Stromal cell of bone marrow (primary cell): ENCODE measurements around the gene CLEC2L.

Experiments used
- DNase-seq: peaks from one replicate; pipeline ENCODE4 v3.0.0-alpha.2; 2012; ENCODE audit warnings: low read depth

The CLEC2L gene

DNA sequence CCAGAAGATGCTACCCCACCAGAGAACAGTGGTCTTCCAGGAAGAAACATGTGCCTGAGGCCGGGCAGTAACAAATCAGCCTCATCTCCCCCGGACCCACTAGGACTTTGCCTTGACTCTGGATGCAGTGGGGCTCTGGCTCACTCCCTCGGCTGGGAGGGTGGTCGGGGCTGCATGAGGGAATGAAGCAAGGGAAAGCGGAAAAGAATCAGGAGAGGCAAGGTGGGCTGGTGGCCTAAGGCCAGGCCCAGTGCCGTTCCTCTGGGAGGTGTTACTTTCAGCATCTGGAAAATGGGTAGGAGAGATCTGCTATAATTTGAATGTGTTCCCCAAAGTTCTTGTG, 51.8 kb downstream of the CLEC2L start:
- no peak for DNase-seq

DNA sequence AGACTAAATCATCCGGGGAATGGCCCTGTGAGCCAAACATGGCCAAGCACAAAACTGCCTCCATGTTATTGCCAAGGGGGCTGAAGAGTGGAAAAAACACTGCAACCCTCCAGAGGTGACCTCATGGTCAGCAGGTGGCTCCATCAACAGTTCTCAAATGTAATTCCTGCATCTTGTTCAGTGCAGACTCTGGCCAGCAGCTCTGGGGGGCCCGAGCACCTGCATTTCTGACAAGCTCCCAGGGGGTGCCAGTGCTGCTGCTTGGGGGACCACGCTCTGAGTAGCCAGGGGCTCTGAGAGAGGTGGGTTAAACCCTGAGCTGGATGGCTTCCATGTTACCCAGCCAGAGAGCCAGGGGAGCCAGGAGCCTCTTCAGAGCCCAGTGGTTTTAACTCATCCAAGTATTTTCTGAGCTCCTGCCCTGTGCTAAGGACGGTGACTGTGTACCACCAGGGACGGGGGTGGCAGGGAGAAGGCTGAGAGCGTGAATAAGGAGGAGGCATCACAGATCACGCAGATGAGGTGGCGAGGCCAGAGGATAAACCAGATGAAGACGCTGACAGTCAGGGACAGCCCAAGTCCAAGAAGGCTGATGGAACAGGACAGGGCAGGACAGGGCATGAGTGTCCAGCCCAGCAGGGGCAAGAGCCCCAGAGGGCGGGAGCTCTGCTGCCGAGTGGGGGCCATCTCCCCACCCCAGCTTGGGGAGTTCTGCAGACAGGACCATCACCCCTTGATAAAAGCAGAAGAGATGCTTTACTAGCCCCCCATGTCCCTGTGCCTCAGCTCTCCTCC, 52.9 kb downstream of the CLEC2L start:
- DNase-seq, result no peak

DNA sequence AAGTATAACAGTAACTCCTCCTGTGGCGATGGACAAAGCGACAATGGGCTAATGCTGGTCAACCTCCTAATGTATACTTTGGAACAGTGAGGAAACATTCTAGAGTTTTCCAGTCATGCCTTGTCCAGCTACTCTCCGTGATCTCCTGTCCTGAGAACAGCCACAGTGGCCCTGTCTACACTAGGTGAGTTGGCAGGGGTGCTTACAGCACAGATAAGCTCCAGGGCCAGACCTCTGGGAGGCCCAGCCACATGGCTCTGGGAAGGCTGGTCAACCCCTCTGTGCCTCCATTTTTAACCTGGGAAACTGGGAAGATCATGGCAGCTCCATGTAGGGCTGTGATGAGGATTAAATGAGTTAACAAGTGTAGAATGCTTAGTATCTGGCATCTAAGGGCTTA, 57.0 kb downstream of the CLEC2L start:
- no peak for DNase-seq

DNA sequence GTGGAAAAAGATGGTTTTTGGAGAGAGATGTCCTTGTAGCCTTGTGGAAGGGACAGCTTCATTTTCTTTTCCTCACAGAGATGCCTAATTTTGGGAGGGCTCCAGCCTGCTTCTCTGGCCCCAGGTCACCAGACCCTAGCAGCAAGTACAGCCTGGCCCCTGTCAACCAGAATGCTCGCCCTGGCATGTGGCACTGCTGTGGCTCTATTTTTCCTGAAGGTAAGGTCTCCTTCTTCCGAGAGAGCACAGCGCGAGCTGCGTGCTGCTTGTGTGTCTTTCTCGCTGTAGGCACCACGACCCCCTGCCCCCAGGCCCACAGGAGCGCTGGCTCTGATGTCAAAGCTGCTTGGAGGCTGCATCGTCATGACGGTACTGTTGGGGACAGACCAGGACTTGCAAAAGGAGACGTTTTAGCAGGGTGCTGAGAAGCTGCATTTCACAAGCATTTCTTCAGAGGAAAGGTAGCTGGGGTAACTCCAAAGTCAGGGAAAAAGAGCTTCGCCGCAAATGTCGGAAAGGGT, 58.7 kb downstream of the CLEC2L start:
- DNase-seq, result no peak

DNA sequence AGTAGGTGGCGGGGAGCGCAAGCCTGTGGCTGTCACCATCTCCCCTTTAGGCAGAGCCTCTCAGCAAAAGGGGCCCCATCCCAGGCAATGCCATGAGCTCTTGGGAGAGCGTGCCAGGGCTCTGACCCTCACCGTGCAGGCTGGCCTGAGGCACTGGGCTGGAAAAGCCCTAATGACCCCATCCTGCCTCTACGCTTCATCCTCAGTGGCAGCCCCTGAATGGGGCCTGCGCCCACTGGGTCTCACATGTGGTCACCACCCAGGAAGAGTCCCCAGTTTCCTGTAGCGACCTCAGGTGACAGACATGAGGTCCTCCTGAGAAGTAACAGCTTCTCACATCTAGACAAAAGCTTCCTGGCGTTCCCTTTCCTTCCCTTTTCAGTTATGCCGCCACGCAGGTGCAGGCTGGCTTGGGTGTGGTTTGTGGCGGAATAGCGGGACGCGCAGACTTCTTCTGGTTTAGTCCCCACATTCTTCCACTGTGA, 59.2 kb downstream of the CLEC2L start:
- DNase-seq, result no peak

DNA sequence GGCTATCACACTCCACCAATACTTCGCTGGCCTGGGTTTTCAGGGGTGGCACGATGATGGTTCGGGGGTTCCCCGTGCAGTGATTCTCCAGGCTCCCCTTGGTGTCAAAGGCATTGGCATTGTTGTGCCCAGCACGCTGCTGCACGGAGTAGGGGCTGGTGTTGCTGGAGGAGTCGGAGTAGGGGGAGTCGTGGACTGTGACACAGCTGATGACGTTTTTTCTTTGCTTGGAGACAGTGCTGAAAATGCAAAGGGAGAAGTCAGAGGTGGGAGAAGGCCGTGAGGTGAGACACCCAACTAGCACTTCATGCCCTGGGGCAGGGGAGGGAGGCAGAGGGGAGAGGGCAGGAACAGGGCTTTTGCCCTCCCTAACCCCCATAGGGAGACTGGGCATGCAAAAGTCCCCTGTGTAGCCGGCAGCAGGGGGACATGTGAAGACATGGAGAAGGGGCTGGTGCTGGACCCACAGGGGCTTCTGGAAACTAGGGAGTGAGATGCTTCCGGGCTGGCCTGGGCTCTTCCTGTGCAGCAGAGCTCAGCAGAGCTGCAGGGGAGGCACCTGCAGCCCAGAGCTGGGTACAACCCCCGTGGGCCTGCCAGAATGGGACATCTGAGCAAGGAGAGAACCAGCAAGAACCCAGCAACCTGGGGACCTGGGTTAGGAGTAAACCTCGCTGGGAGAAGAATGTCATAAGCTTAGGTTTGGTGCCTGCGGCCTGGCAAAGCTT, 60.5 kb downstream of the CLEC2L start:
- DNase-seq, result no peak

DNA sequence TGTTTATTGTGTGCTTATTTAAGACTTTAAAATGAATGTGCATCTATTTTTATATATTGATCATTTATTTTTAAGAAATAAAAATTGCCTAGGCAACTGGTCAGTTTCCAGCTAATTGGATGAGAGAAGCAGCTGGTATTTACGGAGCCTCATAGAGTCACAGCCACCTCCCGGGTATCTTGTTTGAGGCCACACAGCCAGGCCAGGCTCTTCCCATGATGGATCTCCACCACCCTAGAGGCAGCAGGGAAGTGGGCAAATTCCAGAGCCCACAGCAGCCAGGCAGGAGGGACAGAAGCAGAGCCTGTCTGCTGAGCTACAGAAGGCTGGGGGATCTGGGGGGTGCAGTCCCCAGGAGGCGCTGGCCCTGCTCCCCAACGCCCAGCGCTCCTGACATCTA, 61.6 kb downstream of the CLEC2L start:
- DNase-seq, result no peak

DNA sequence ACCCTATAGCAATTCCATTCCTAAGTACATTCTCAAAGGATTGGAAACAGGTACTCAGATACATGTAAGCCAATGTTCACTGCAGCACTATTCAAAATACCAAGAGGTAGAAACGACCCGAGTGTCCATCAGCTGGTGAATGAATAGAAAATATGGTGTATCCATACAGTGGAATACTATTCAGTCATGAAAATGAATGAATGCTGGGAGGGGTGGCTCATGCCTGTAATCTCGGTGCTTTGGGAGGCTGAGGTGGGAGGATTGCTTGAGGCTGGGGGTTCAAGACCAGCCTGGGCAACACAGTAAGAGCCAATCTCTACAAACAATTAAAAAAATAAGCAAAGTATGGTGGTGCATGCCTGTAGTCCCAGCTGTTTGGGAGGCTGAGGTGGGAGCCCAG, 62.8 kb downstream of the CLEC2L start:
- DNase-seq, result no peak

DNA sequence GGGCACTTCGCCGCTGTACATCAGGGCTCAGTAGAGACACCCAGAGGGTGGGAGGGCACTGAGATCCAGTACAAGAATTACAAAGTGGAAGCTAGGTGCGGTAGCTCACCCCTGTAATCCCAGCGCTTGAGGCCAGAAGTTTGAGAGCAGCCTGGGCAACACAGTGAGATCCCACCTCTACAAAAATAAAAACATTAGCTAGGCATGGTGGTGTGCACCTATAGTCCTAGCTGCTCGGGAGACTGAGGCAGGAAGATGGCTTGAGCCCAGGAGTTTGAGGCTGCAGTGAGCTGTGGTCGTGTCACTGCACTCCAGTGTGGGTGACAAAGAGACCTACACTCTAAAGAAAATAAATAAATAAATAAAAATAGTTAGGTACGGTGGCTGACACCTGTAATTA, 64.0 kb downstream of the CLEC2L start:
- DNase-seq, result no peak

DNA sequence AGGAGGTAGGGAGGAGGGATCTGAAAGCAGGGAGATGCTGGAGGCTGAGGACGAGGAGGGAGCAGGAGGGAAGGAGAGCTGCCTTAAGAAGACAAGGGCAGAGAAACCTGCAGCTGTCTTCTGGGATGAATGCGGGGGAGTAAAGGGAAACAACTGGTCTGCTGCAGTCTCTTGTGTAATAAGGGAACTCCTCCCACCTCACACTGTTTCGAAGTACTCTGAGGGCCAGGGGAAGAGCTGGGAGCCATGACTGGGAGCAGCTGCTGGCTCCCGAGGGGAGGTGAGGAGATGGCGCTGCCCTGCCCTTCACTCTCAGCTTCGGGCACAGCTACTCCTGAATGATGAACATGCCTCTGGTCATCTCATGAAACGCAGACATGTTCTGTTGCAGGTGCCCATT, 65.1 kb downstream of the CLEC2L start:
- peak; percentile 3 for DNase-seq

DNA sequence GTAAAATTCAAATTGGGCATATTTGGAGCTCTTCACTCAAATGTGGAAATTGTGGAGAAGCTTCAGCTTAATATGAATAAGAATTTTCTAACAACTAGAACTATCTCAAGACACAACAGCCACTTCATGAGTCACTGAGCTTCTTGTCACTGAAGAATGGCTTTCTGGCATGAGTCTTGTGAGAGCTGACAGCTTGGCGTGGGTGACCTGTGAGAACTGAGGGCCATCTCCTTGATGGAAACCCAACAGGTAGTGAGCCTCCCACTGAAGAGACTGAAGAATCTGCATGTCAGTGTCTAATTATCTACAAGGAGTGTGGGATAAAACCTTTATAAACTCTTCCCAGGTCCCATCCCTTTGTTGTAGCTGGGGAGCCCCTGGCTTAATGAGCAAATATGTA, 66.0 kb downstream of the CLEC2L start:
- no peak for DNase-seq

DNA sequence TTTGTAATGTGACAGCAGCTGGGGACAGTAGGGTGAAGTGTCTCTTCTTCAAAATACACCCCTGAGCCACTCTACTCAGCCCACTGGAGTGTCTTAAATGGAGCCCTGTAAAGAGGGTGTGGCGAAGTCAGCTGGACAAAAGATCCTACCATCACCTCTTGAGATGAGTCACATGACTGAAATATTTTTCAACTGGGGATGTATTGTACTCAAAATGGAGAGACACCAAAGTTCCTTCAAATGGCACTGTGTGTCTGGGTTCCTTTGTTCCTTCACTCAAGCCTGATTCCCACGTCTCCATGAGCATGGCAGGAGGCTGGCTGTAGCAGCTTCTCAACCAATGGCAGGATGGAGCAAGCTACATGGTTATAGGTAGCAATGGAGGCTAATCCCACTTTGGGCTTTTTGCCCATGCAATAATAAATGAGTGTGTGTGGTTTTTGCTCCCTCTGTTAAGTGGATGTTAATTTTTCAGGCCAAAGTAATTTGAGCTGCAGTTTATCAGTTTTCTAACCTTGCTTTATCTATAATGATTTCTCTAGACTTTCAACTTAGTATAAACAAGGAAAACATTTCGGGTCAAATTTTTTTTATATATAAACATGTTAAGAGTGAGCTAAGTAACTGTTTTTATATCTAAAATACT, 68.2 kb downstream of the CLEC2L start:
- DNase-seq, result no peak

DNA sequence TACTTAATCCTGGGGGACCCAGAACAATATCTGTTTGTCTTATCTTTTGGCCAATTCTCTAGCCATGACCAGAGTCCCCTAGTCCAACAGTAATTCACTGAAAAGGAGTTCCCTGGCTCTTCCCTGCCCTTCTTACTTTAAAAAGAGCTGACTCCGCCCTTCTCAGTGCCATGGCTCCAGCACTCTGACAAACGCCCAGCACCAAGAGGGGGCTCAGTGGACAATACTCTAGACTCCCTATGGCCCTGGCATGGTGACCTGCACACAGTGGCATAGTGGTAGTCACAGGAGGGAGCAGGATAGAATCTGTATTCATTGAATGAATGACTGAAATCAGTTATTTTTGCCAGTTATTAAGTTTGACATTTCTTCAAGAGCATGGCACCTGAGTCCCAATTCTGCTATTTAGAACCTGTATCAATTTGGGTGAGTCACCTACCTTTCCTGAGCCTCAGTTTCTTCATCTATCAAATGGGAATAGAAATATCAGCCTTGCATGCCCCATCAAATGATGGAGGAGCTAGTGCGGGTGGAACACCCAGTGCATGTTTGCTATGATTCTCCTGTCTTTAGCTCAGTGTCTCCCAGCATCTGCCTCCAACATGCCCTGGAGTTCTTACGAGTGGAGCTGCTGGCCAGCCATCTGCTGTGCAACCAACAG, 69.4 kb downstream of the CLEC2L start:
- no peak for DNase-seq

DNA sequence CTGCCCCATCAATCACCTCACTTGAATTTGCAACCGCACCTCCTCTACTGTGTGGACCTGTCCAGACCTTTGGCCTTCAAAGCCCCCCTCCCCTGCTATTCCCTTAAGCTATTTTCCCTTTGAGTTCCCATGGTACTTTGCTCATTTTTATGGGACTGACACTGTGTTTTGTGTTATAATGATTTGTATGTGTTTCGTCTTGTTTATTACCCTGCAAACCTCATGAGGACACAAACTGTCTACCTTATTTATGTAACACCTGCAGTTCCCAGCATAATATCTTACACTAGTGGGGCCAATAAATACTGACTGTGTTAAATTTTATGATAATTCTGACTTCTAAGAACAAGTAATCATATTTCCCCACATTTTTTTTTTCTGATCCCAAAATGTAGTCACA, 70.6 kb downstream of the CLEC2L start:
- DNase-seq, result no peak
